ENCODE results near the gene HSPH1. TPM values are rescaled to one million over a fixed set of nuclear protein-coding genes. Genes with fewer than 3 reads are reported as not detected.

The HSPH1 gene
- total RNA-seq, 1 experiment from 2014 or later: 116 TPM

GRCh38 chr13:31172535-31172934, 10.8 kb upstream of the HSPH1 start (continued):
- TF ChIP-seq FOSL1 (IDR thresholded peaks at IDR 0.05; ENCODE audit: low read depth) (peak; percentile 25; the same call in 1 of the 2 replicates), JUND (IDR thresholded peaks at IDR 0.05) (peak; percentile 34; the same call in 1 of the 2 replicates), TCF7L2 (IDR thresholded peaks at IDR 0.05; ENCODE audit: borderline replicate concordance, extremely low read depth, insufficient read depth, insufficient read length) (no peak)

DNA sequence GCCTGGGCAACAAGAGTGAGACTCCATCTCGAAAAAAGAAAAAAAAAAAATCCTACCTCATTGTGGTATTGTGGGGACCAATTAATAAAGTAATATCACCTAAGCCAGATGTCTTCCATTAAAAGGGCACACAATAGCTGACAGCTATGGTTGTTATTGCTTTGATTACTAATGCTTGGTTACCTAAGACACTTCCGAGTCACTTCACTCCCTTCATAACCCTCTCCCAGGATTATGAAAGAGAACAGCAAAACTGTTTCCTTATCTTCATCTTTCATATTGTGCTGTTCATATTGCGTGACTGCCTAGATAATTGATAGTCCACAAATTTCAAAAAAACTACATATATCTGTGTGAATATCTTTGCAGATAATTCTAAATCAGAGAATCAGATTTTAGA, 10.3 kb upstream of the HSPH1 start:
- intact Hi-C loops (cut with micrococcal nuclease): no loop called here
- BruUV-seq (replicated peaks): no TSS peak
- H3K4me2 ChIP-seq (ENCODE audit: low read length): peak overlapping the region; percentile 64
- H3K9me2 ChIP-seq (ENCODE audit: insufficient read depth): no peaks in the 10 kb centered on the region
- CTCF ChIA-PET: no interaction called here
- RAD21 ChIA-PET (ENCODE audit: low non-redundant PET in 1 of 2, low total read pairs in 2 of 2, uncharacterized antibody in 2 of 2, unreplicated experiment in 2 of 2): no interaction called here
- DNase-seq (ENCODE audit: low read depth, low spot score) (no peak), ATAC-seq (no peak)
- TF ChIP-seq EGR1 (IDR thresholded peaks at IDR 0.05; ENCODE audit: low read depth): no peak
- no peak for TF ChIP-seq ZFX (IDR thresholded peaks at IDR 0.05)
- TF ChIP-seq RAD21 (IDR thresholded peaks at IDR 0.05; ENCODE audit: low read depth): no peak
- TF ChIP-seq, protein P1, sequence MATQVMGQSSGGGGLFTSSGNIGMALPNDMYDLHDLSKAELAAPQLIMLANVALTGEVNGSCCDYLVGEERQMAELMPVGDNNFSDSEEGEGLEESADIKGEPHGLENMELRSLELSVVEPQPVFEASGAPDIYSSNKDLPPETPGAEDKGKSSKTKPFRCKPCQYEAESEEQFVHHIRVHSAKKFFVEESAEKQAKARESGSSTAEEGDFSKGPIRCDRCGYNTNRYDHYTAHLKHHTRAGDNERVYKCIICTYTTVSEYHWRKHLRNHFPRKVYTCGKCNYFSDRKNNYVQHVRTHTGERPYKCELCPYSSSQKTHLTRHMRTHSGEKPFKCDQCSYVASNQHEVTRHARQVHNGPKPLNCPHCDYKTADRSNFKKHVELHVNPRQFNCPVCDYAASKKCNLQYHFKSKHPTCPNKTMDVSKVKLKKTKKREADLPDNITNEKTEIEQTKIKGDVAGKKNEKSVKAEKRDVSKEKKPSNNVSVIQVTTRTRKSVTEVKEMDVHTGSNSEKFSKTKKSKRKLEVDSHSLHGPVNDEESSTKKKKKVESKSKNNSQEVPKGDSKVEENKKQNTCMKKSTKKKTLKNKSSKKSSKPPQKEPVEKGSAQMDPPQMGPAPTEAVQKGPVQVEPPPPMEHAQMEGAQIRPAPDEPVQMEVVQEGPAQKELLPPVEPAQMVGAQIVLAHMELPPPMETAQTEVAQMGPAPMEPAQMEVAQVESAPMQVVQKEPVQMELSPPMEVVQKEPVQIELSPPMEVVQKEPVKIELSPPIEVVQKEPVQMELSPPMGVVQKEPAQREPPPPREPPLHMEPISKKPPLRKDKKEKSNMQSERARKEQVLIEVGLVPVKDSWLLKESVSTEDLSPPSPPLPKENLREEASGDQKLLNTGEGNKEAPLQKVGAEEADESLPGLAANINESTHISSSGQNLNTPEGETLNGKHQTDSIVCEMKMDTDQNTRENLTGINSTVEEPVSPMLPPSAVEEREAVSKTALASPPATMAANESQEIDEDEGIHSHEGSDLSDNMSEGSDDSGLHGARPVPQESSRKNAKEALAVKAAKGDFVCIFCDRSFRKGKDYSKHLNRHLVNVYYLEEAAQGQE (IDR thresholded peaks at IDR 0.05; ENCODE audit: low read depth): no peak
- TF ChIP-seq EZH2 (IDR thresholded peaks at IDR 0.05): no peak
- TF ChIP-seq, protein P2, sequence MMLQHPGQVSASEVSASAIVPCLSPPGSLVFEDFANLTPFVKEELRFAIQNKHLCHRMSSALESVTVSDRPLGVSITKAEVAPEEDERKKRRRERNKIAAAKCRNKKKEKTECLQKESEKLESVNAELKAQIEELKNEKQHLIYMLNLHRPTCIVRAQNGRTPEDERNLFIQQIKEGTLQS (IDR thresholded peaks at IDR 0.05): no peak
- TF ChIP-seq ELF1 (IDR thresholded peaks at IDR 0.05; ENCODE audit: borderline replicate concordance, low read depth): no peak
- TF ChIP-seq TCF7L2 (IDR thresholded peaks at IDR 0.05; ENCODE audit: borderline replicate concordance, extremely low read depth, insufficient read depth, insufficient read length): no peak
- TF ChIP-seq FOSL1 (IDR thresholded peaks at IDR 0.05; ENCODE audit: low read depth): no peak
- TF ChIP-seq, protein P3, sequence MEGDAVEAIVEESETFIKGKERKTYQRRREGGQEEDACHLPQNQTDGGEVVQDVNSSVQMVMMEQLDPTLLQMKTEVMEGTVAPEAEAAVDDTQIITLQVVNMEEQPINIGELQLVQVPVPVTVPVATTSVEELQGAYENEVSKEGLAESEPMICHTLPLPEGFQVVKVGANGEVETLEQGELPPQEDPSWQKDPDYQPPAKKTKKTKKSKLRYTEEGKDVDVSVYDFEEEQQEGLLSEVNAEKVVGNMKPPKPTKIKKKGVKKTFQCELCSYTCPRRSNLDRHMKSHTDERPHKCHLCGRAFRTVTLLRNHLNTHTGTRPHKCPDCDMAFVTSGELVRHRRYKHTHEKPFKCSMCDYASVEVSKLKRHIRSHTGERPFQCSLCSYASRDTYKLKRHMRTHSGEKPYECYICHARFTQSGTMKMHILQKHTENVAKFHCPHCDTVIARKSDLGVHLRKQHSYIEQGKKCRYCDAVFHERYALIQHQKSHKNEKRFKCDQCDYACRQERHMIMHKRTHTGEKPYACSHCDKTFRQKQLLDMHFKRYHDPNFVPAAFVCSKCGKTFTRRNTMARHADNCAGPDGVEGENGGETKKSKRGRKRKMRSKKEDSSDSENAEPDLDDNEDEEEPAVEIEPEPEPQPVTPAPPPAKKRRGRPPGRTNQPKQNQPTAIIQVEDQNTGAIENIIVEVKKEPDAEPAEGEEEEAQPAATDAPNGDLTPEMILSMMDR (IDR thresholded peaks at IDR 0.05 in 2 of 3, conservative IDR thresholded peaks at IDR 0.05 in 1 of 3; ENCODE audit: borderline replicate concordance in 1 of 3, insufficient read depth in 1 of 3, low read depth in 2 of 3, low read length in 2 of 3): no peak
- no peak for TF ChIP-seq POLR2A (IDR thresholded peaks at IDR 0.05; ENCODE audit: borderline replicate concordance, extremely low read depth, insufficient read depth, insufficient read length)
- no peak for TF ChIP-seq SP1 (IDR thresholded peaks at IDR 0.05; ENCODE audit: low read depth)
- H3K4me3 ChIP-seq (replicated peaks in 1 of 2; ENCODE audit: low read depth in 1 of 2, low read length in 2 of 2): no peak overlapping the region
- H3K27ac ChIP-seq (ENCODE audit: low read depth, low read length): no peak overlapping the region
- H3K9ac ChIP-seq (ENCODE audit: low read length): no peak overlapping the region
- peak overlapping the region; percentile 52 for H2AFZ ChIP-seq (ENCODE audit: low read depth, low read length, poor library complexity, severe bottlenecking)
- no peaks in the 10 kb centered on the region for H3K79me2 ChIP-seq (ENCODE audit: insufficient read depth, low read length)
- H4K20me1 ChIP-seq (ENCODE audit: insufficient read depth): no peaks in the 10 kb centered on the region
- H3K4me1 ChIP-seq (ENCODE audit: control insufficient read depth in 1 of 2, insufficient read depth in 2 of 2, low read length in 2 of 2): peaks cover 12 to 22% of the 10 kb centered on the region in 2 experiments
- POLR2A ChIA-PET: no interaction called here
- no peaks in the 10 kb centered on the region for H3K36me3 ChIP-seq (ENCODE audit: control insufficient read depth in 1 of 2, insufficient read depth in 2 of 2, low read length in 2 of 2)
- no peaks in the 10 kb centered on the region for H3K9me3 ChIP-seq (ENCODE audit: control insufficient read depth in 1 of 2, insufficient read depth in 1 of 2, low read depth in 1 of 2, low read length in 2 of 2)
- H3K27me3 ChIP-seq (ENCODE audit: insufficient read depth, low read length): no peaks in the 10 kb centered on the region
